H9 (cell line): ENCODE measurements around the gene AFAP1. TPM values are rescaled to one million over a fixed set of nuclear protein-coding genes. Genes with fewer than 3 reads are reported as not detected.

ENCODE experiments used
- DNase-seq: peaks from one replicate; pipeline ENCODE4 v3.0.0-alpha.2; 2017
- H2AFZ ChIP-seq: one replicate; pipeline ENCODE4 v1.6.1; 2013; ENCODE audit warnings: mild to moderate bottlenecking, low read length, control low read depth, moderate library complexity
- H2AK5ac ChIP-seq: 2 replicates; pipeline ENCODE4 v1.6.1; 2013; ENCODE audit warnings: low read length, control low read depth, mixed read lengths; ENCODE audit not compliant: insufficient read length
- H2BK120ac ChIP-seq: one replicate; pipeline ENCODE4 v1.6.1; 2013; ENCODE audit warnings: low read depth, mild to moderate bottlenecking, low read length, control low read depth, inconsistent platforms; ENCODE audit not compliant: poor library complexity, severe bottlenecking
- H2BK12ac ChIP-seq: 2 replicates; pipeline ENCODE4 v1.6.1; 2013; ENCODE audit warnings: low read length, control low read depth, mixed read lengths, low read depth; ENCODE audit not compliant: insufficient read length
- H2BK15ac ChIP-seq: 2 replicates; pipeline ENCODE4 v1.6.1; 2013; ENCODE audit warnings: low read depth, low read length, control low read depth
- H2BK20ac ChIP-seq: one replicate; pipeline ENCODE4 v1.6.1; 2013; ENCODE audit warnings: low read depth, mild to moderate bottlenecking, low read length, control low read depth, inconsistent platforms; ENCODE audit not compliant: poor library complexity, severe bottlenecking
- H2BK5ac ChIP-seq: 2 replicates; pipeline ENCODE4 v1.6.1; 2013; ENCODE audit warnings: low read length, control low read depth, mixed read lengths; ENCODE audit not compliant: insufficient read length
- H3K14ac ChIP-seq: 2 replicates; pipeline ENCODE4 v1.6.1; 2013; ENCODE audit warnings: low read length, control low read depth; ENCODE audit not compliant: insufficient read depth
- H3K18ac ChIP-seq: 2 replicates; pipeline ENCODE4 v1.6.1; 2013; ENCODE audit warnings: low read depth, mild to moderate bottlenecking, mixed read lengths, low read length, control low read depth; ENCODE audit not compliant: insufficient read length
- H3K23ac ChIP-seq: 2 replicates; pipeline ENCODE4 v1.6.1; 2013; ENCODE audit warnings: low read length, control low read depth, mixed read lengths, low read depth; ENCODE audit not compliant: insufficient read length
- H3K23me2 ChIP-seq: 2 replicates; pipeline ENCODE4 v1.6.1; 2013; ENCODE audit warnings: low read depth, mild to moderate bottlenecking, mixed read lengths, low read length, control low read depth; ENCODE audit not compliant: insufficient read length, poor library complexity, severe bottlenecking
- H3K27ac ChIP-seq: 2 replicates; pipeline ENCODE4 v1.5.1; 2013; ENCODE audit warnings: low read length, control low read depth, mixed read lengths, low read depth; ENCODE audit not compliant: insufficient read length
- H3K27me3 ChIP-seq: 2 replicates; pipeline ENCODE4 v1.6.1; 2013; ENCODE audit warnings: low read length, control low read depth, inconsistent platforms; ENCODE audit not compliant: insufficient read depth
- H3K4ac ChIP-seq: 2 replicates; pipeline ENCODE4 v1.6.1; 2013; ENCODE audit warnings: low read depth, mild to moderate bottlenecking, control low read depth, inconsistent platforms, low read length, moderate library complexity
- H3K4me1 ChIP-seq: 2 replicates; pipeline ENCODE4 v1.6.1; 2013; ENCODE audit warnings: low read length, control low read depth, inconsistent platforms; ENCODE audit not compliant: insufficient read depth
- H3K4me2 ChIP-seq: 2 replicates; pipeline ENCODE4 v1.6.1; 2013; ENCODE audit warnings: low read length, control low read depth, mixed read lengths; ENCODE audit not compliant: insufficient read length, insufficient read depth
- H3K56ac ChIP-seq: 2 replicates; pipeline ENCODE4 v1.6.1; 2013; ENCODE audit warnings: low read depth, mild to moderate bottlenecking, mixed read lengths, low read length, control low read depth; ENCODE audit not compliant: insufficient read length
- H3K79me1 ChIP-seq: 2 replicates; pipeline ENCODE4 v1.6.1; 2013; ENCODE audit warnings: low read depth, mild to moderate bottlenecking, moderate library complexity, low read length, control low read depth, inconsistent platforms; ENCODE audit not compliant: insufficient read depth, poor library complexity, severe bottlenecking
- H3K79me2 ChIP-seq: 2 replicates; pipeline ENCODE4 v1.6.1; 2013; ENCODE audit warnings: low read length, control low read depth, inconsistent platforms; ENCODE audit not compliant: insufficient read depth
- H3K9ac ChIP-seq: 2 replicates; pipeline ENCODE4 v1.6.1; 2013; ENCODE audit warnings: low read length, control low read depth, mixed read lengths; ENCODE audit not compliant: insufficient read length; ENCODE audit errors: extremely low read depth
- H3K9me3 ChIP-seq: one replicate; pipeline ENCODE4 v1.6.1; 2013; ENCODE audit warnings: low read depth, low read length, inconsistent platforms; ENCODE audit not compliant: control insufficient read depth
- H3T11ph ChIP-seq: one replicate; pipeline ENCODE4 v1.6.1; 2013; ENCODE audit warnings: mild to moderate bottlenecking, low read length, control low read depth, inconsistent platforms
- H4K20me1 ChIP-seq: one replicate; pipeline ENCODE4 v1.6.1; 2013; ENCODE audit not compliant: control insufficient read depth, insufficient read length, insufficient read depth
- H4K5ac ChIP-seq: 2 replicates; pipeline ENCODE4 v1.6.1; 2013; ENCODE audit warnings: low read depth, mild to moderate bottlenecking, mixed read lengths, low read length, control low read depth; ENCODE audit not compliant: insufficient read length
- H4K8ac ChIP-seq: replicated peaks from 2 replicates; pipeline ENCODE4 v1.6.1; 2013; ENCODE audit warnings: low read length, control low read depth, mixed read lengths, low read depth; ENCODE audit not compliant: insufficient read length
- H4K91ac ChIP-seq: 2 replicates; pipeline ENCODE4 v1.6.1; 2013; ENCODE audit warnings: low read depth, mild to moderate bottlenecking, moderate library complexity, mixed read lengths, low read length, control low read depth; ENCODE audit not compliant: insufficient read length
- H3K27ac Mint-ChIP-seq, 3 experiments: 2 replicates in 2 of 3; 3 replicates in 1 of 3; pipeline ENCODE4 v1.8.0; 2020 to 2021; ENCODE audit warnings: mixed read lengths in 3 of 3, mild to moderate bottlenecking in 1 of 3, moderate library complexity in 1 of 3
- H3K27me3 Mint-ChIP-seq: 2 replicates; pipeline ENCODE4 v1.8.0; 2021; ENCODE audit warnings: low read depth, mild to moderate bottlenecking, moderate library complexity, mixed read lengths
- H3K36me3 Mint-ChIP-seq, 3 experiments: 2 replicates in 2 of 3; 3 replicates in 1 of 3; pipeline ENCODE4 v1.8.0; 2020 to 2021; ENCODE audit warnings: low read depth in 3 of 3, mixed read lengths in 3 of 3; ENCODE audit not compliant: insufficient read depth in 1 of 3
- H3K4me1 Mint-ChIP-seq, 2 experiments: 2 replicates each; pipeline ENCODE4 v1.8.0; 2020; ENCODE audit warnings: mixed read lengths in 2 of 2
- H3K4me3 Mint-ChIP-seq, 2 experiments: 2 replicates in 1 of 2; 3 replicates in 1 of 2; pipeline ENCODE4 v1.8.0; 2020 to 2021; ENCODE audit warnings: mild to moderate bottlenecking in 2 of 2, mixed read lengths in 2 of 2, moderate library complexity in 1 of 2
- H3K9me3 Mint-ChIP-seq, 2 experiments: 2 replicates in 1 of 2; 3 replicates in 1 of 2; pipeline ENCODE4 v1.8.0; 2020; ENCODE audit warnings: mild to moderate bottlenecking in 2 of 2, mixed read lengths in 2 of 2, moderate library complexity in 1 of 2
- CTCF ChIP-seq: fragments of 200-600 bp; sonication (generic); conservative IDR thresholded peaks from 3 replicates; pipeline ENCODE4 v1.8.0; 2021; ENCODE audit warnings: antibody characterized with exemption, mild to moderate bottlenecking
- WGBS: extraction: QIAGEN DNeasy Blood & Tissue Kit; methylation state at CpG from one replicate; pipeline ENCODE4 v1.1.7; 2013; ENCODE audit warnings: missing lambda C conversion rate, low lambda C conversion rate, mixed read lengths; ENCODE audit not compliant: insufficient read length; ENCODE audit errors: extremely low coverage; 5-methylcytosine and 5-hydroxymethylcytosine counted together
- total RNA-seq: library from RNA; stranded (reverse); gene quantifications from 2 replicates; pipeline ENCODE4 v1.2.1, GENCODE V29; 2021

Gene AFAP1
- total RNA-seq, 1 experiment from 2014 or later = 6.5 TPM

GRCh38 chr4:7812231-7812857 is 127.3 kb downstream of the AFAP1 start:
- Histone ChIP-seq H3K18ac (no peak overlapping the region), H3K23ac (no peak overlapping the region), H2BK5ac (no peak overlapping the region), H2AK5ac (no peak overlapping the region), H2BK20ac (no peak overlapping the region), H4K8ac (no peak overlapping the region), H3K27me3 (no peaks in the 10 kb centered on the region), H2BK12ac (no peak overlapping the region), H3K27ac (no peak overlapping the region), H3K79me1 (no peaks in the 10 kb centered on the region), H3K23me2 (no peaks in the 10 kb centered on the region), H3K4ac (no peak overlapping the region), H3K56ac (no peak overlapping the region), H3K9ac (no peak overlapping the region), H3K14ac (peak overlapping the region; percentile 54; the same call in 1 of the 2 replicates), H2BK120ac (no peak overlapping the region), H4K91ac (no peak overlapping the region), H3K9me3 (no peaks in the 10 kb centered on the region), H3K4me2 (no peak overlapping the region), H4K5ac (no peak overlapping the region), H3T11ph (no peak overlapping the region), H2AFZ (no peak overlapping the region), H3K79me2 (no peaks in the 10 kb centered on the region), H3K4me1 (no peaks in the 10 kb centered on the region), H4K20me1 (no peaks in the 10 kb centered on the region), H2BK15ac (no peak overlapping the region)
- no peaks in the 10 kb centered on the region for H3K9me3 Mint-ChIP-seq
- H3K4me3 Mint-ChIP-seq = no peak overlapping the region
- H3K27me3 Mint-ChIP-seq = peaks cover 2% of the 10 kb centered on the region
- no peak for TF ChIP-seq CTCF
- H3K4me1 Mint-ChIP-seq = peaks cover 18 to 27% of the 10 kb centered on the region in 2 experiments
- no CpG with 5 or more reads among the region's 18 CpGs for WGBS
- H3K27ac Mint-ChIP-seq = no peak overlapping the region; a peak in 1 of 7 replicates
- DNase-seq = no peak
- H3K36me3 Mint-ChIP-seq = peaks cover 11 to 30% (median 25%) of the 10 kb centered on the region in 3 experiments; a peak in 6 of 7 replicates
